Stimulated activated CD8-positive, alpha-beta memory T cell treated with anti-CD3 and anti-CD28 coated beads, Interleukin-4, amount 100 ng/mL, for 24 hours (primary cell): ENCODE results near the gene LRTM2.
"Not testable (repeated sequence)": the region's sequence is repeated elsewhere in the genome, so short reads cannot be mapped to it uniquely, and the experiment has no call there.

Experiments
- DNase-seq: peaks from one replicate; pipeline ENCODE4 v3.0.0-alpha.2; 2020; ENCODE audit warnings: low read depth

Gene LRTM2

GRCh38 chr12:1811281-1811947 lies 9.0 kb upstream of the LRTM2 start:
- peak; percentile 19 for DNase-seq

- DNase-seq = no peak
Measured at GRCh38 chr12:1811948-1812291, 8.4 kb upstream of the LRTM2 start.

- DNase-seq = no peak
Measured at GRCh38 chr12:1812650-1813302, 7.6 kb upstream of the LRTM2 start.

- no peak for DNase-seq
Measured at GRCh38 chr12:1814266-1814665, 6.1 kb upstream of the LRTM2 start.

- no peak for DNase-seq
Measured at GRCh38 chr12:1815108-1815507, 5.3 kb upstream of the LRTM2 start.

- no peak for DNase-seq
Measured at GRCh38 chr12:1815814-1816729, 4.3 kb upstream of the LRTM2 start.

GRCh38 chr12:1816730-1817348 lies 3.5 kb upstream of the LRTM2 start:
- no peak for DNase-seq

- not testable (repeated sequence) for DNase-seq
Measured at GRCh38 chr12:1817928-1818327, 2.4 kb upstream of the LRTM2 start.

GRCh38 chr12:1819050-1819449 lies 1.3 kb upstream of the LRTM2 start:
- no peak for DNase-seq

GRCh38 chr12:1819571-1819970 lies 794 bp upstream of the LRTM2 start:
- DNase-seq = no peak

GRCh38 chr12:1820896-1821291 lies 529 bp downstream of the LRTM2 start:
- DNase-seq = no peak

- DNase-seq = no peak
Measured at GRCh38 chr12:1821805-1822204, 1.4 kb downstream of the LRTM2 start.

GRCh38 chr12:1822699-1823098 lies 2.3 kb downstream of the LRTM2 start:
- DNase-seq = no peak

- DNase-seq = no peak
Measured at GRCh38 chr12:1823237-1823636, 2.9 kb downstream of the LRTM2 start.

GRCh38 chr12:1825382-1826102 lies 5.2 kb downstream of the LRTM2 start:
- DNase-seq = no peak

- no peak for DNase-seq
Measured at GRCh38 chr12:1826401-1826800, 6.0 kb downstream of the LRTM2 start.

- no peak for DNase-seq
Measured at GRCh38 chr12:1826867-1827705, 6.7 kb downstream of the LRTM2 start.

- DNase-seq = no peak
Measured at GRCh38 chr12:1827826-1828805, 7.8 kb downstream of the LRTM2 start.

- DNase-seq = no peak
Measured at GRCh38 chr12:1828856-1829255, 8.5 kb downstream of the LRTM2 start.
